Endothelial cell of umbilical vein (primary cell): ENCODE data around the gene XPO6. TPM values are rescaled to one million over a fixed set of nuclear protein-coding genes. Genes with fewer than 3 reads are reported as not detected.

Experiments used
- BruUV-seq: library from RNA; stranded (reverse); fragments of 400-500 nt; replicated peaks from 2 replicates; lab custom pipeline; 2021; lab: Mats Ljungman, UMichigan
- CTCF ChIA-PET: fragments of 300-600, 350-600 bp; sonication (Branson Sonifier 250); formaldehyde crosslinking; loops from one replicate; lab custom pipeline; 2021; ENCODE audit warnings: antibody characterized with exemption, inconsistent platforms; lab: Charles Lee
- POLR2A ChIA-PET: fragments of 300-600, 350-600 bp; sonication (Branson Sonifier 250); formaldehyde crosslinking; loops from one replicate; lab custom pipeline; 2021; ENCODE audit warnings: antibody characterized with exemption, inconsistent platforms; lab: Charles Lee
- DNase-seq: peaks from one replicate; pipeline ENCODE4 v3.0.0-alpha.2; 2011; ENCODE audit warnings: low read depth, low spot score
- FAIRE-seq: peaks from 2 replicates; lab custom pipeline; 2011; peaks lifted over from hg19 to GRCh38; lab: Jason Lieb, UNC
- H2AFZ ChIP-seq: 2 replicates; pipeline ENCODE4 v1.6.0; 2012; ENCODE audit warnings: low read depth, low read length, control low read depth, inconsistent platforms
- H3K27ac ChIP-seq: 2 replicates; pipeline ENCODE4 v1.5.1; 2011; ENCODE audit warnings: low read depth, mild to moderate bottlenecking, control low read depth, low read length, moderate library complexity; ENCODE audit not compliant: insufficient read depth
- H3K27me3 ChIP-seq, 2 experiments: 2 replicates each; pipeline versions ENCODE4 v1.6.0 to v1.6.1; 2011; ENCODE audit warnings: low read length in 2 of 2, mixed read lengths in 1 of 2; ENCODE audit not compliant: control insufficient read depth in 2 of 2, insufficient read depth in 2 of 2
- H3K36me3 ChIP-seq, 2 experiments: 2 replicates in 1 of 2; 3 replicates in 1 of 2; pipeline ENCODE4 v1.5.1; 2011; ENCODE audit warnings: low read length in 2 of 2, mild to moderate bottlenecking in 1 of 2, moderate library complexity in 1 of 2; ENCODE audit not compliant: control insufficient read depth in 2 of 2, insufficient read depth in 2 of 2; ENCODE audit errors: extremely low read depth in 1 of 2
- H3K4me1 ChIP-seq: 3 replicates; pipeline ENCODE4 v1.5.1; 2011; ENCODE audit warnings: mild to moderate bottlenecking, low read length; ENCODE audit not compliant: control insufficient read depth, insufficient read depth; ENCODE audit errors: extremely low read depth
- H3K4me2 ChIP-seq: 2 replicates; pipeline ENCODE4 v1.6.1; 2011; ENCODE audit warnings: low read length, control low read depth, mixed read lengths; ENCODE audit not compliant: insufficient read depth
- H3K4me3 ChIP-seq, 3 experiments: fragments of 200-600 bp in 1 of 3; sonication (generic), shearing (Covaris generic) in 1 of 3; replicated peaks in 1 of 3; 2 replicates each; pipeline ENCODE4 v1.5.1; 2011 to 2016; ENCODE audit warnings: control low read depth in 3 of 3, low read length in 3 of 3, mild to moderate bottlenecking in 2 of 3, inconsistent platforms in 1 of 3, low read depth in 1 of 3, moderate library complexity in 1 of 3; ENCODE audit not compliant: insufficient read depth in 1 of 3
- H3K79me2 ChIP-seq: 2 replicates; pipeline ENCODE4 v1.6.0; 2012; ENCODE audit warnings: low read length, inconsistent platforms; ENCODE audit not compliant: control insufficient read depth, insufficient read depth
- H3K9ac ChIP-seq: replicated peaks from 2 replicates; pipeline ENCODE3; 2011; ENCODE audit warnings: low read length, control low read depth; ENCODE audit not compliant: insufficient read depth; ENCODE audit errors: extremely low read depth
- H3K9me1 ChIP-seq: replicated peaks from 3 replicates; pipeline ENCODE4 v1.6.0; 2011; ENCODE audit warnings: mild to moderate bottlenecking, low read length; ENCODE audit not compliant: control insufficient read depth, insufficient read depth; ENCODE audit errors: extremely low read depth
- H3K9me3 ChIP-seq: replicated peaks from 2 replicates; pipeline ENCODE4 v1.5.1; 2012; ENCODE audit warnings: low read length, inconsistent platforms; ENCODE audit not compliant: control insufficient read depth, insufficient read depth
- H4K20me1 ChIP-seq: replicated peaks from 2 replicates; pipeline ENCODE3; 2011; ENCODE audit warnings: mild to moderate bottlenecking, low read length; ENCODE audit not compliant: control insufficient read depth, insufficient read depth; ENCODE audit errors: extremely low read depth
- CTCF ChIP-seq, 2 donors: IDR thresholded peaks; 1 replicate in 1 of 2; 2 replicates in 1 of 2; pipeline ENCODE4 v1.5.1; 2011; ENCODE audit warnings: low read length in 2 of 2, mild to moderate bottlenecking in 2 of 2, moderate library complexity in 2 of 2, control low read depth in 1 of 2, inconsistent platforms in 1 of 2, low read depth in 1 of 2; ENCODE audit not compliant: insufficient read depth in 1 of 2; ENCODE audit errors: extremely low read depth in 1 of 2
- EZH2 ChIP-seq: IDR thresholded peaks from 2 replicates; pipeline ENCODE4 v1.6.1; 2012; ENCODE audit warnings: borderline replicate concordance, low read depth, mild to moderate bottlenecking, moderate library complexity, low read length, inconsistent platforms; ENCODE audit not compliant: severe bottlenecking
- GATA2 ChIP-seq: IDR thresholded peaks from 2 replicates; pipeline ENCODE4 v1.7.0; 2011; ENCODE audit warnings: low read depth, mild to moderate bottlenecking, moderate library complexity, mixed read lengths, low read length; ENCODE audit not compliant: insufficient read length, insufficient read depth
- JUN ChIP-seq: IDR thresholded peaks from 2 replicates; pipeline ENCODE4 v1.6.1; 2011; ENCODE audit warnings: borderline replicate concordance, low read depth; ENCODE audit not compliant: insufficient read length, insufficient read depth
- MAX ChIP-seq: IDR thresholded peaks from 2 replicates; pipeline ENCODE4 v1.6.1; 2011; ENCODE audit not compliant: insufficient read depth, insufficient read length
- MYC ChIP-seq: IDR thresholded peaks from one replicate; pipeline ENCODE4 v1.6.1; 2011; ENCODE audit warnings: mild to moderate bottlenecking, low read depth, low read length
- dilution Hi-C: fragments of 300-500 bp; cut with MboI; formaldehyde crosslinking; loops from one replicate; pipeline ENCODE4 v1.15.0; 2019; ENCODE audit warnings: low sequenced_read_pairs; ENCODE audit not compliant: extremely low pct_ligation_motif_present
- intact Hi-C: fragments of 100-400 bp; cut with micrococcal nuclease; formaldehyde crosslinking; loops from one replicate; pipeline ENCODE4 v1.10.0; 2022
- polyA plus RNA-seq, 4 experiments: library from polyadenylated mRNA; depleted of rRNA in 3 of 4; stranded (reverse) in 3 of 4; unstranded in 1 of 4; fragments of >200 nt; gene quantifications; 2 replicates each; pipeline versions ENCODE4 v1.2.1 to v1.2.3, GENCODE V29; 2011 to 2012; ENCODE audit warnings: missing spikeins in 1 of 4
- total RNA-seq: library from RNA; stranded (reverse); gene quantifications from 2 replicates; pipeline ENCODE4 v1.2.3, GENCODE V29; 2021

XPO6 gene
- total and polyA plus RNA-seq, 2 donors (not counting 3 experiments of a cell fraction or from before 2014, with no cell fraction given) = 170 to 272 TPM

- H3K4me3 ChIP-seq = no peak overlapping the region
- POLR2A ChIA-PET = no interaction called here
- no peak overlapping the region for H3K4me2 ChIP-seq
- H2AFZ ChIP-seq = no peak overlapping the region
- DNase-seq = no peak
- intact Hi-C loops (no loop called here), dilution Hi-C loops (no loop called here)
- no peak for FAIRE-seq
- no peak overlapping the region for H3K27ac ChIP-seq
- H3K9ac ChIP-seq = no peak overlapping the region
- peaks cover 18 to 38% of the 10 kb centered on the region in 2 experiments for H3K36me3 ChIP-seq
- no peaks in the 10 kb centered on the region for H3K9me3 ChIP-seq
- H3K27me3 ChIP-seq = no peaks in the 10 kb centered on the region
- H3K4me1 ChIP-seq = peaks cover 2% of the 10 kb centered on the region
- CTCF ChIA-PET = interaction anchor here (1.8 kb wide), 1 partner anchor 84 kb away, joined by 8 read pairs; no protein-coding TSS in a partner anchor
- H4K20me1 ChIP-seq = no peaks in the 10 kb centered on the region
- BruUV-seq = no TSS peak
- H3K79me2 ChIP-seq = peaks cover 23% of the 10 kb centered on the region
- TF ChIP-seq MAX = no peak
- TF ChIP-seq CTCF (IDR thresholded peaks at IDR 0.05; ENCODE audit: extremely low read depth in 1 of 2, insufficient read depth in 1 of 2, low read depth in 1 of 2, low read length in 2 of 2) = no peak
- no peak for TF ChIP-seq EZH2
- TF ChIP-seq GATA2 = no peak
- TF ChIP-seq MYC = no peak
- TF ChIP-seq JUN = no peak
- no peaks in the 10 kb centered on the region for H3K9me1 ChIP-seq
Observed at GRCh38 chr16:28133666-28134065, 78.1 kb downstream of the XPO6 start.
